ENCODE results near the gene ZDHHC8. TPM values are rescaled to one million over a fixed set of nuclear protein-coding genes. Genes with fewer than 3 reads are reported as not detected.

Gene ZDHHC8
- total and polyA plus RNA-seq, 12 donors = 23.2 to 51.7 (median 37.5) TPM

DNA sequence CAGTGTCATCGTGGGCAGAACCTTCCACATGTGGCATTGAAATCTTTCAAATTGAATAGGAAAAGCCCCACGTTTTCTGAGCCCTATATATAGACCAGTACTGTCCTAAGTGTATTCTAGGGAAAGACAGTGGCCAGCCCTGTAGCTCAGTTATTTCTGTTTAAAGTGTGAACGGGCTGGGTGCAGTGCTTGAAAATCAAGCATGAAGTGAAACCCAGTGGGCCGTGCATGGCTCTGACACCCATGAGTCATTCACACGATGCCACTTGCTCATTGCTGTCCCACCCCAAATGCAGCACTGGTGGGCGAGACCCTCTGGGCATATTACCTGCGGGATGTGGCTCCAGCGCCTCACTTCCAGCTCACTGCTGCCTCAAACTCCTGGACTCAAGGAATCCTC lies 49.0 kb downstream of the ZDHHC8 start:
- H3K4me1 ChIP-seq = no peaks in the 10 kb centered on the region
- intact Hi-C loops (cut with DNase I) = no loop called here
- WGBS, 2 donors = 86 to 90% methylated on average over 8 of the region's 8 CpGs
- H3K27ac ChIP-seq = no peak overlapping the region
- H3K4me3 ChIP-seq = no peak overlapping the region
- no peaks in the 10 kb centered on the region for H3K9me3 ChIP-seq
- H3K27me3 ChIP-seq = peaks cover 0 to 9% (median 0%) of the 10 kb centered on the region in 7 donors
- DNase-seq = no peak
- no peak for ATAC-seq
- TF ChIP-seq, protein P1, sequence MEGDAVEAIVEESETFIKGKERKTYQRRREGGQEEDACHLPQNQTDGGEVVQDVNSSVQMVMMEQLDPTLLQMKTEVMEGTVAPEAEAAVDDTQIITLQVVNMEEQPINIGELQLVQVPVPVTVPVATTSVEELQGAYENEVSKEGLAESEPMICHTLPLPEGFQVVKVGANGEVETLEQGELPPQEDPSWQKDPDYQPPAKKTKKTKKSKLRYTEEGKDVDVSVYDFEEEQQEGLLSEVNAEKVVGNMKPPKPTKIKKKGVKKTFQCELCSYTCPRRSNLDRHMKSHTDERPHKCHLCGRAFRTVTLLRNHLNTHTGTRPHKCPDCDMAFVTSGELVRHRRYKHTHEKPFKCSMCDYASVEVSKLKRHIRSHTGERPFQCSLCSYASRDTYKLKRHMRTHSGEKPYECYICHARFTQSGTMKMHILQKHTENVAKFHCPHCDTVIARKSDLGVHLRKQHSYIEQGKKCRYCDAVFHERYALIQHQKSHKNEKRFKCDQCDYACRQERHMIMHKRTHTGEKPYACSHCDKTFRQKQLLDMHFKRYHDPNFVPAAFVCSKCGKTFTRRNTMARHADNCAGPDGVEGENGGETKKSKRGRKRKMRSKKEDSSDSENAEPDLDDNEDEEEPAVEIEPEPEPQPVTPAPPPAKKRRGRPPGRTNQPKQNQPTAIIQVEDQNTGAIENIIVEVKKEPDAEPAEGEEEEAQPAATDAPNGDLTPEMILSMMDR (IDR thresholded peaks at IDR 0.05) = no peak
- no peaks in the 10 kb centered on the region for H3K36me3 ChIP-seq

GRCh38 chr22:20181194-20181883 lies 49.7 kb downstream of the ZDHHC8 start:
- H3K4me3 ChIP-seq = no peak overlapping the region
- H3K4me1 ChIP-seq = no peaks in the 10 kb centered on the region
- ATAC-seq (no peak), DNase-seq (no peak)
- H3K27ac ChIP-seq = no peak overlapping the region
- no peaks in the 10 kb centered on the region for H3K36me3 ChIP-seq
- whole genome bisulfite sequencing, 2 donors = 83 to 88% methylated on average over 17 of the region's 17 CpGs
- TF ChIP-seq, protein P1 (IDR thresholded peaks at IDR 0.05) = no peak
- peaks cover 0 to 9% (median 0%) of the 10 kb centered on the region in 7 donors for H3K27me3 ChIP-seq
- intact Hi-C loops (cut with DNase I) = no loop called here
- H3K9me3 ChIP-seq = no peaks in the 10 kb centered on the region

GRCh38 chr22:20181884-20182236 lies 50.3 kb downstream of the ZDHHC8 start:
- WGBS, 2 donors = 87 to 89% methylated on average over 18 of the region's 18 CpGs
- Histone ChIP-seq H3K9me3 (no peaks in the 10 kb centered on the region), H3K27ac (no peak overlapping the region), H3K36me3 (no peaks in the 10 kb centered on the region), H3K4me1 (no peaks in the 10 kb centered on the region), H3K4me3 (no peak overlapping the region), H3K27me3 (peaks cover 0 to 9% (median 0%) of the 10 kb centered on the region in 7 donors)
- no peak for ATAC-seq
- DNase-seq = no peak
- intact Hi-C loops (cut with DNase I) = no loop called here
- TF ChIP-seq, protein P1 (IDR thresholded peaks at IDR 0.05) = no peak

GRCh38 chr22:20182365-20182764 lies 50.8 kb downstream of the ZDHHC8 start:
- Histone ChIP-seq H3K27ac (no peak overlapping the region), H3K27me3 (peaks cover 0 to 9% (median 0%) of the 10 kb centered on the region in 7 donors), H3K9me3 (no peaks in the 10 kb centered on the region), H3K4me3 (no peak overlapping the region), H3K4me1 (no peaks in the 10 kb centered on the region), H3K36me3 (no peaks in the 10 kb centered on the region)
- DNase-seq = no peak
- intact Hi-C loops (cut with DNase I) = no loop called here
- TF ChIP-seq, protein P1 (IDR thresholded peaks at IDR 0.05) = no peak
- no peak for ATAC-seq
- 88 to 93% methylated on average over 9 of the region's 9 CpGs for WGBS, 2 donors
